IPS DF 4.7 (cell line): ENCODE data around the gene ZNF341.
"Not testable (repeated sequence)": the region's sequence is repeated elsewhere in the genome, so short reads cannot be mapped to it uniquely, and the experiment has no call there.

Source experiments
- DNase-seq: peaks from one replicate; pipeline ENCODE4 v3.0.0-alpha.2; 2013; ENCODE audit warnings: low spot score; ENCODE audit errors: extremely low read depth

The ZNF341 gene

GRCh38 chr20:33731693-33732165 is at the start of gene ZNF341:
Gene ZNF341 (plus strand): TSS chr20:33731996. CDS start chr20:33732022, 26 bp downstream.
- DNase-seq: no peak

- DNase-seq: no peak
These were observed 47.1 kb upstream of the ZNF341 start for GRCh38 chr20:33684533-33685327.

DNA sequence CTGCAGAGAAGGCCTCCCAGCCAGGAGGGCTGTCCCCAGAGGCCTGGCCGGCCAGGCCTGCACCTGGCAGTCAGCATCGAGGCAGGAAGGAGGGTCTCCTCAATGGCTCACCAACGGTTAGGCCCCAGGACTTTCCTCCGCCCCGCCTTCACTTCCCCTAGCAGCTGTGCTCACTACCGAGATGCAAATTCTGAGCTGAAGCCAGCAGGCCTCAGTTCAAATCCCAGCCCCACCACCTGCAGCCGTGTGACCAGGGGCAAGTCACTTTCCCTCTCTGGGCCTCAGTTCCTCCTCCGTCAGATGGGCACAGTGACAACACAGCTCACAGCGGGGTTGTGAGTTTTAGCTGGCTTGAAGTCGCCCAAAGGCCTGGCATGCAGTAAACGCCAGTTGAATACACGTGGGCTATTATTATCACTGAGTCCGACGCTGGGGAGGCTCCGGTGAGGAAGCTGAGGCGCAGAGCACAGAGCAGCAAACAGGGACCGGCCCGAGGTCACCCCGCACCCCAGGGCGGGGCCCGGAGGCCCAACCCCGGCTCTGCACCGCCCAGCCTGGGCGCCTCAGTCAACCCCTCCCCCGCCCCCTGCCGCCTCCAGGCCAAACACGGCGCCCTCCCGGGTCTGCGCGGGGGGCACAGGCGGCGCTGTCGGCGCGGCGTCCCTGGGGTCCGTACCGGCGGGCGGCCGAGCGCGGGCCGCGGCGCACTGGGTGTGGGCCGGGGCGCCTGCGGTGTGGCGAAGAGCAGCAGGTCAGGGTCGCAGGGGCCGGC is 46.3 kb upstream of the ZNF341 start:
- no peak for DNase-seq

DNA sequence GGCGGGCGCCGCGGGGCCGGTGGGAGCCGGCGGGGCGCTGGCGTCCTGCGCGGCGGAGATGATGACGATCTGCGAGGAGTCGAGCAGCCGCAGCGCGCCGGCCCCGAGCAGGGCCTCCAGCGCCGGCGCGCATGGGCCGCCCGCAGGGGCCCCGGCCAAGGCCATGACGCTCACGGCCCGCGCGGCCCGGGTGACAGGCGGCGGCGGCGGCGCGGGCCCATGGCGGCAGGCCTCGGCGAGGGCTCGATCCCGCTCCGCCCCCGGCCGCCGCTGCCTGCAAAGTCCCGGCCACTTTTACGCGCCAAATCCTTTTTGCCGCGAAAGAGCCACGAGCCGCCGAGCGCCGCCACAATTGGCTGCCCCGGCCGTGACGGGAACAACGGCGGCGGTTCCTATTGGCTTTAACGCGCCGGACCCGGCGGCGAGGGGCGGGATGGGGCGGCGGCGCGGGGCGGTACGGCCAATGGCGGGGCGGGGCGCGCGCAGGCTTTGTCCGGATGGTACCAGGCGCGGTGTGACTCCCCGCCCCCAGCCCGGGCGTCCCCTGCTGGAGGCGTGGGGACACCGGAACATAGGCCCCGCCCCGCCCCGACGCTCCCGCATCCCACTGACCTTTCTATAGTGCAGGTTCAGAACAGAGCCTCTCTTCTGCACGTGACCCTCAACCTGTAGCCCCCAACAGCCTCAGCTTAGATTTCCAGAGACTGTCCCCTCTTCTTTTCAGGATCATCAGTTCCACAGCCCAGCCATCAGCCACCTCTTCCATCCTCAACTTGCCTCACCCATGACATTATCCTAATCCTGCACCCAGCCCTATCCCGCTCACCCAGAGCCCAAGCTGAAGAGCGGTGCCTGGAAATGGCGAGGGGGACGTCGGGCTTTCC is 45.5 kb upstream of the ZNF341 start, which contains the start of gene E2F1:
E2F1 (minus strand) TSS at position 286 of the 884 bp plus-strand sequence; CDS start at position 165, 121 bp downstream.
- DNase-seq: no peak

DNA sequence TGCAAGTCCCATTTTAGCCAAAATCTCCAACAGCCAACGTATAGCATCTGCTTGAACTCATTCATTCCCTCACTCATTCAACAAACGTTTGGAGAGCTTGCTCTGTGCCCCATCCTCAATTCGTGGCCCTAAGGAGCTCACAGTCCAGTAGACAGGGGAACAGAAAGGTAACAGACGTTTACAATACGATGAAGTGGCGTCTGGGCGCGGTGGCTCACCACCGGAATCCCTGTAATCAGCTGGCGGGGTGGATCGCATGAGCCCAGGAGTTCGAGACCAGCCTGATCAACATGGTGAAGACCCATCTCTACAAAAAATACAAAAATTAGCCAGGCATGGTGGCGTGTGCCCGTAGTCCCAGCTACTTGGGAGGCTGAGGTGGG is 44.8 kb upstream of the ZNF341 start:
- DNase-seq: no peak

- no peak for DNase-seq
These were observed 44.4 kb upstream of the ZNF341 start for GRCh38 chr20:33687370-33687915.

- no peak for DNase-seq
These were observed 43.5 kb upstream of the ZNF341 start for GRCh38 chr20:33687993-33688937.

DNA sequence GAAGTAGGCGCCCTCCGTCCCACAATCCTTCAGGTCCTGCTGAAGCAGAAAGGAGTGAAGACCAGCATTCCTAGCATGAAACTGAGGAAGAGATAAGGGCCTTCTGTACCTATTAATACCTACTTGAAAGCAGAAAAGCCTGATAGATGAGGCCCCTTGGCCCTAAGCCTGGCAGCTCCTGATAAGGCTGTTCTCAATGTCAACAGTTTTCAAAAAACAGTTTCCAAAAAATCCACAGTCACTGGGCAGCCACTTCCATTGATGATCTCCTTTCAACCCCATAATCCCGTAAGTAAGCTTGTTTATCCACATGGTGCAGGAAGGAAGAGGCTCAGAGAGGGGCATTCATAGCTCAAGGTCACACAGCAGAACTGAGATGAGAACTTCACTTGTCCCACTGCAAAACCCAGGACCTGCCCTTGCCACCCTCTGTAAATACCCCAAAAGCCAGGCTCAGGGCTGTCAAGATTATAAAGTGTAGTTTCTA is 42.8 kb upstream of the ZNF341 start:
- DNase-seq: no peak

- no peak for DNase-seq
These were observed 42.3 kb upstream of the ZNF341 start for GRCh38 chr20:33689493-33689892.

- DNase-seq: no peak
These were observed 41.8 kb upstream of the ZNF341 start for GRCh38 chr20:33689973-33690372.

DNA sequence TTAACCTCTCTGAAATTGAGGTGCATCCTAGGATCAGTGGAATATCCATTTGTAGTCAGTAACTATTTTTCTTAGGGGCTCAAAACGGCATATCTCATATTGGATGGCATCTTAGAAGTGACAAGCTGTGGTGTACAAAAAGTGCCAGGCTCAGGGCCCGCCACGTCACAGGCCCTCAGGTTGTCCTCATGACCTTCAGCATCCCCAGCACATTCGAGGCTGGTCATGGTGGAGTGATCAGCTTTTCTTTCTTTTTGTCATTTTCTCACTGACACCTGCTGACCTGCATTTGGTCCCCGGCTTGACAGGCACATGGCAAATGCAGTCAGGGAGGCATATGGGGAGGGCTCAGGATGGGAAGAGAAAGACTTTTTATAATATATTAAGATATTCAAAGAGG is 38.5 kb upstream of the ZNF341 start:
- DNase-seq: no peak

- DNase-seq: no peak
These were observed 37.8 kb upstream of the ZNF341 start for GRCh38 chr20:33693741-33694638.

GRCh38 chr20:33694639-33695012 is 37.2 kb upstream of the ZNF341 start:
- DNase-seq: no peak

DNA sequence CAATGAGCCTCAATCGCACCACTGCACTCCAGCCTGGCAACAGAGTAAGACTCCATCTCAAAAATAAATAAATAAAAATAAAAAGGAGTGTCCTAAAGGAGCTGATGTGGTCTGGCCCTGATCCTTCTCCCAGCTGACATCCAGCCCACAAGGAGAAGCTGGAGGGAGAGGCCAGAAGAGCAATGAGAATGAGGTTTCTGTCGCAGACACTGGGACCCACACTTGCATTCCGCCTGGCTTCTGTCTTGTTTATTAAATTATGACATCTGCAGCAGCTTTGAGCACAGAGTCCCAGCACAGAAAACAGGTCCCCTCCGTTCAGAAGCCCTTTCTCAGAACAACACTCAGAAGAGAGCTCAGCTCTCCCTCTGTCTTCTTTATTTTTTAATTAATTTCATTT is 35.3 kb upstream of the ZNF341 start:
- DNase-seq: no peak

DNA sequence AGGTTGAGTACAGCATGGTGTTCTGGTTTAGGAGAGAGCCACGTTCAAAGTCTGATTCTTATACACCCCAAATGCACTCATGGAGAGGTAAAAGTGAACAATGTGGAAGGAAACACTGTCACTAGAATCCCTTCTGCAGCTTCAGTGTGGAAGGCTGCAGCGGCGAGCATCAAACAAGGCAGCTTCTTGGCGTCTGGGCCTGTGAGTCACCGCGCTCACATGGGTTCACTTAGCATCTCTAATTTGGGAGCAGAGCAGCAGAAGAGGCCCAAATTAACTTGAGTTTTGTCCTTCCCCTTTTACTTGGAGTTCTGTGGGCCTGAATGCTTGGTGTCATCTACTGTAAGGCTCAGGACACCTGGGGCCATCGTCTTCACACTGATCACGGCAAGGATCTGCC is 34.7 kb upstream of the ZNF341 start:
- no peak for DNase-seq

- not testable (repeated sequence) for DNase-seq
These were observed 32.8 kb upstream of the ZNF341 start for GRCh38 chr20:33698966-33699365.

DNA sequence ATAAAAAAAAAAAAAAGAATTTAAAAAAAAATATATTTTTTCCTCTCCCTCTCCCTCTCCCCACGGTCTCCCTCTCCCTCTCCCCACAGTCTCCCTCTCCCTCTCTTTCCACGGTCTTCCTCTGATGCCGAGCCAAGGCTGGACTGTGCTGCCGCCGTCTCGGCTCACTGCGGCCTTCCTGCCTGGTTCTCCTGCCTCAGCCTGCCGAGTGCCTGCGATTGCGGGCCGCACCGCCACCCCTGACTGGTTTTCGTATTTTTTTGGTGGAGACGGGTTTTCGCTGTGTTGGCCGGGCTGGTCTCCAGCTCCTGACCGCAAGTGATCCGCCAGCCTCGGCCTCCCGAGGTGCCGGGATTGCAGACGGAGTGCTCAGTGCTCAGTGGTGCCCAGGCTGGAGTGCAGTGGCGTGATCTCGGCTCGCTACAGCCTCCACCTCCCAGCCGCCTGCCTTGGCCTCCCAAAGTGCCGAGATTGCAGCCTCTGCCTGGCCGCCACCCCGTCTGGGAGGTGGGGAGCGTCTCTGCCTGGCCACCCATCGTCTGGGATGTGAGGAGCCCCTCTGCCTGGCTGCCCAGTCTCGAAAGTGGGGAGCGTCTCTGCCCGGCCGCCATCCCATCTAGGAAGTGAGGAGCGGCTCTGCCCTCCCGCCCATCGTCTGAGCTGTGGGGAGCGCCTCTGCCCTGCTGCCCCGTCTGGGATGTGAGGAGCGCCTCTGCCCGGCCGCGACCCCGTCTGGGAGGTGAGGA is 30.9 kb upstream of the ZNF341 start:
- not testable (repeated sequence) for DNase-seq
